ENCODE data around the gene SYNPO2.
A peak's percentile ranks its signal among the peaks of the same experiment; 100 is the strongest.
"Not testable (repeated sequence)": the region's sequence is repeated elsewhere in the genome, so short reads cannot be mapped to it uniquely, and the experiment has no call there.

The SYNPO2 gene

GRCh38 chr4:119038116-119038841 is 149.6 kb downstream of the SYNPO2 start:
- DNase-seq: no peak

DNA sequence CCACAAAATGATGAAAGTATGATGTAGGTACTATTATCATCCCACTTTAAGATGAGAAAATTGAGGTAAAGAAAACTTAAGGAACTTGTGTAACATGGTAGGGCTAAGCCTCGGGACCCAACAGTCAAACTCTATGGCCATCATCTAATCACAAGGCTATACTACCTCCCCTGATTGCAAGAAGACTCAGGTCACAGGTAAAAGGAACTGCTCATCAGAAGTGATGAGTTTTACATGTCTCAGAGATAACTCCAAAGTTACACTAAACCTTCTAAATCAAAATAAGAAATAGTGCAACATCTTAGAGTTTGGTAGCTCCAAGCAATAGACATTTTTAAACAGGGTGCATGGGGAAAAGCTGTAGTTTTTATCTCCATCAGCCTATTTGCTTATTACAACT is 150.5 kb downstream of the SYNPO2 start:
- no peak for DNase-seq

DNA sequence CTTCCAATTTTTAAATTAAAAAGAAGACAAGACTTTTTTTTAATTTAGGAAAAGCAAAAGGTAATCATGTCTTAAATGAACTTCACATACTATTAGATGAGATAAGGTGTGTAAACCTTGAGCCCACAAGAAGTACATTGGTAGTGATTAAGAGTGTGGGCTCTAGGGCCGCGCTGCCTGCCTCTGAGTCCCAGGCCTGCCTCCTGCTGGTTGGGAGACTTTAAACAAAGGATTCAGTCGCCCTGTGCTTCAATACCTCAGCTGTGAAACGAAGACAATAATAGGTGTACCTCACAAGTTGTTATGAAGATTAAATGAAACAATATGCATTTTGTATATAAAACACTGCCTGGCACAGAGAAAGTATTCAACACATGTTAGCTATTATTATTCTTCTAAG is 151.1 kb downstream of the SYNPO2 start:
- no peak for DNase-seq

DNA sequence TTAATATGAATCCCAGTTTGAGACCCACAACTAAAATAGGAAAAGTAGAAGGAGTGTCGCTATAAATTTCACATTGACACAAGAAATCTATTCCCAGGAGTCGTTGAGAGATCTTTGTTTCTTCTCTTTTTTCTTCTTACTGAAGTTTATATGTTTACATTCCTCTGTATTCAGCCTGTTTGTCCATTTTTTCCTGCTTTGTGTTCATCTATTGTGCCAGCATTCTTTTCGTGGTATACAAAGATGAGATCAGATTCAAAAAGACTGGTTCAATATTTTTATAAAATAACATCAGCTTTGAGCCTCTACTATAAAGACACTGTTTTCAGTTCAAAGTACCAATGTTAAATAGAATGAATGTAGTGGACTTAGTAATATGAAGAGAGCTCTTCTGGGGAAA is 151.6 kb downstream of the SYNPO2 start:
- no peak for DNase-seq

GRCh38 chr4:119040694-119041185 is 152.1 kb downstream of the SYNPO2 start:
- no peak for DNase-seq

GRCh38 chr4:119041396-119041795 is 152.7 kb downstream of the SYNPO2 start:
- DNase-seq: no peak

- DNase-seq: peak; percentile 73
These were observed 153.4 kb downstream of the SYNPO2 start for GRCh38 chr4:119041951-119042560.

DNA sequence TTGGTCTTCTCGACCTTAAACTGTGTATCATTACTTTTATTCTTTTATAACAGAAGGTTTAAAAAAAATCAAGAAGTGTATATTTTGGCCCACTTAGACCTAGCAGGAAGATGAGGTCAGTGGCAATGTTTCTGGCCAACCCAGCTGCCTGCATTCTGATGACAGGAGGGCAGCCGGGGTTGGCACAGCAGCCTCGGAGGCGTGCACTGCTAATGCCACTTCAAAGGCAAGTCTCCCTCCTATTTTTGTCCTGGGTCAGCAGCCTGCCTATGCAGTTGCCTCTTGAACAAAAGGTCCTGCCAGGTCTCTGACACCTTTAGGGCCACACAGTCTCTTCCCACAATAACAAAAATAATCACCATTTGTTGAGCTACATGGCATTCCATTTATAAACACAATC is 157.6 kb downstream of the SYNPO2 start:
- DNase-seq: no peak

DNA sequence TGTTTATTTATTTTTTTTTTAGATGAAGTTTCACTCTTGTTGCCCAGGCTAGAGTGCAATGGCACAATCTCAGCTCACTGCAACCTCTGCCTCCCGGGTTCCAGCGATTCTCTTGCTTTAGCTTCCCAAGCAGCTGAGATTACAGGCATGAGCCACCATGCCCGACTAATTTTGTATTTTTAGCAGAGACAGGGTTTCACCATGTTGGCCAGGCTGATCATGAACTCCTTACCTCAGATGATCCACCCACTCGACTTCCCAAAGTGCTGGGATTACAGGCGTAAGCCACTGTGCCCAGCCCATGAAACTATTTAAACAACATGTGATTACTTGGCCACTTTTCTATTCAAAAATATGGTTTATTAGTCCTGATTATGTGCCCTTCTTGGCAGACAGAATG is 158.4 kb downstream of the SYNPO2 start:
- not testable (repeated sequence) for DNase-seq

DNA sequence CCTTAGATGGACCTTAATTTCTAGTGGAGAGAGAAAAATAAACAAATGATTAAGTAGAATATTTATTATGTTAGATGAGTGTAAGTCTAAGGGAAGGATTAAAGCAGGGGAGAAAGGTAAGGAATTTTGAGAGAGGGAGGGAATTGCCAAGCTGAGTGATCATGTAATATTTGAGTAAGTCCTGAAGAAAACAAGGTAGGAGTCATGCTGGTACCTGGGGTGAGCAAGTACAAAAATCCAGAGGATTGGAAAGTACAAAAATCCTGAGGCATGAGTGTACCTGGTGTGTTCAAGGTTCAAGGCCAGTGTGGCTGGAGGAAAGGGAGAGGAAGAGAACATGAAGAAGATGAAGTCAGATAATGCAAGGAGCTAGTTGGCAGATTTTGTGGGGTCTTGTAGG is 159.8 kb downstream of the SYNPO2 start:
- no peak for DNase-seq

DNA sequence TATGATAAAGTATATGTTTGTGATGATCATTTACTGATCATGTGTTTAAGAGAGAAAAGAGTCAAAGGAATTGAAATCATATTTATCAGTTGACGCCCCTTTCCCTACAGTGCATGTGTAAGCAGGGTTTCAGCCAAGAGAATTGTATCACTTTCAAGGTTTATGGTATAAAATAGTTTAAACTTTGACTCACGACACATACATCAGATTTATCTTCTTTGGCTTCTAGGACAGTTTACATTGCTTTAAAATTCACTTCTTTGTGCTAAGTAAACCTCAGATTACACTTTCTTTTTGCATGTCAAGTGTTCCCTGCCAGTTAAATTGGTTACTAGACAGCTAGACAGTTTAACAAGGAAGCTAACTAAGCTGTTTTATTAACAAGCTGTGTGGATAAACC is 160.7 kb downstream of the SYNPO2 start:
- no peak for DNase-seq

DNA sequence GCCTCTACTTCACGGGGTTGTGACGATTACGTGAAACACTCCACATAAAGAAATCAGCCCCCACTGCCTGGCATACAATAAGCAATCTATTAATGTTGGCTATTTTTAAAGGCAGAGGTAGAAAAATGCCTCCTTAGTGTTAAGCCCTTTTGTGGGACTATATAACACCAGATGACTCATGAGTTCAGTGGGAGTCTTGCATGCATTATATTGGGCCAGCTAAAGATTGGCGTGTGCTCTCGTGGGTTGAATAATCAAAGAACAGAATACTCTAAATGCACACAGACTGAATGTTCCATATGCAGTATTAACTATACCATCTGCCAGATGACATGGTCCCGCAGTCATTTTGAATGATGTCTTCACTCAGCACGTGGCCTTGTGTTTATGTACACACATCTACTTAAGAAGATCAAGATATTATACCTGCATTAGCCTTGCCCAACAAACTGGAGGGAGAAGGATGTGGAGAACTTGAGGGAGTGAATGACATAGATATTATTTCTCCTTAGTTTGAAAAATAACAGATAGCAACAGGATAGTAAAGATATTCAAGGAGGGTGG is 162.0 kb downstream of the SYNPO2 start:
- DNase-seq: no peak

DNA sequence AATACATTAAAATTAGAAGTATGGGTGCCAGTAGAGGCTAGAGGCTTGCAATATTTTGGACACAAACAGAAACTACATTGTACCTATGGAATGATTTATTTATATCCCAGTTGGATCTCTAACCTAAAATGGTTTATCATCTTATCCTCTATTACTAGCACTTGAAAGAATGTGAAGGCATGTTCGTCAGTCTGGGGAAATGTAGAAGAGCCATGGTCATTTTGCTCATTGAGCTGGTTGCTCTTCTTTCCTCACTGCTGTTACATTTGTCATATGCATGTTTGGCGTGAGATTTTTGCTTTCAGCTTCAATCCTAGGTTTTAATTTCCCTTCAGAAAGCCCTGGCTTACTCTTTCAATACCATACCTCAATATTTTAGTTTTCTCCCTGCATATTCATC is 164.6 kb downstream of the SYNPO2 start:
- no peak for DNase-seq

GRCh38 chr4:119053997-119054396 is 165.3 kb downstream of the SYNPO2 start:
- no peak for DNase-seq

DNA sequence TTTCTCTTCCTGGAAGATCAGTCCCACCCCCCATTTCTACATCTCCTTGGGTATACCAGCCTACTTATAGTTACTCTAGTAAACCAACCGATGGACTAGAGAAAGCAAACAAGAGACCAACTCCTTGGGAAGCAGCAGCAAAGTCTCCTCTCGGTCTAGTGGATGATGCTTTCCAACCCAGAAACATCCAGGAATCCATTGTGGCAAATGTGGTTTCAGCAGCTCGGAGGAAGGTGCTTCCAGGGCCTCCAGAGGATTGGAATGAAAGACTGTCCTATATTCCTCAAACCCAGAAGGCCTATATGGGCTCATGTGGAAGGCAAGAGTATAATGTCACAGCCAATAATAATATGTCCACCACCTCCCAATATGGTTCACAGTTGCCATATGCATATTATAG is 168.8 kb downstream of the SYNPO2 start:
- no peak for DNase-seq

- no peak for DNase-seq
These were observed 170.6 kb downstream of the SYNPO2 start for GRCh38 chr4:119059221-119059620.

DNA sequence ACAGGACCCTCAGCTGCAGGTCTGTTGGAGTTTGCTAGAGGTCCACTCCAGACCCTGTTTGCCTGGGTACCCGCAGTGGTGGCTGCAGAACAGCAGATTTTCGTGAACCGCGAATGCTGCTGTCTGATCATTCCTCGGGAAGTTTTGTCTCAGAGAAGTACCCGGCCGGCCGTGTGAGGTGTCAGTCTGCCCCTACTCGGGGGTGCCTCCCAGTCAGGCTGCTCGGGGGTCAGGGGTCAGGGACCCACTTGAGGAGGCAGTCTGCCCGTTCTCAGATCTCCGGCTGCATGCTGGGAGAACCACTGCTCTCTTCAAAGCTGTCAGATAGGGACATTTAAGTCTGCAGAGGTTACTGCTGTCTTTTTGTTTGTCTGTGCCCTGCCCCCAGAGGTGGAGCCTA is 178.5 kb downstream of the SYNPO2 start:
- DNase-seq: not testable (repeated sequence)

GRCh38 chr4:119067670-119068360 is 179.2 kb downstream of the SYNPO2 start:
- not testable (repeated sequence) for DNase-seq

GRCh38 chr4:119068529-119068962 is 179.9 kb downstream of the SYNPO2 start:
- no peak for DNase-seq

DNA sequence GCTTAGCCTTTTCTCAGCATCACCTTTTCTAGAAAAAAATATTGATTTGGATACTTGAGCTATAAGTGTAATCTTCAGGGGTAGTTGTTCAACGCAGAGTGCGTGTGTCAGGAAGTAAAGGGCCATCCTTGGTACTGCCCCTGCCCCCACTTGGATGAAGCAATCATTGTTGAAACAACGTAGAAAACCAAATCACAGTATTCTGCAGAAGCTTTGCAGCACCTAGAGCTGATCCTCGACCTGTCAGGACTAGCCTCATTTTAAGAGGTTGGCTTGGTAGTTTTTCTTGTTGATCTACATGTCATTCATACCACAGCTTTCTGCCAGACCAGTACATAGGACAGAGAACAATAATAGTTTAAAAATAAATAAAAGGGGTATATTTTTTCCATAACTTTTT is 181.6 kb downstream of the SYNPO2 start:
- no peak for DNase-seq

DNA sequence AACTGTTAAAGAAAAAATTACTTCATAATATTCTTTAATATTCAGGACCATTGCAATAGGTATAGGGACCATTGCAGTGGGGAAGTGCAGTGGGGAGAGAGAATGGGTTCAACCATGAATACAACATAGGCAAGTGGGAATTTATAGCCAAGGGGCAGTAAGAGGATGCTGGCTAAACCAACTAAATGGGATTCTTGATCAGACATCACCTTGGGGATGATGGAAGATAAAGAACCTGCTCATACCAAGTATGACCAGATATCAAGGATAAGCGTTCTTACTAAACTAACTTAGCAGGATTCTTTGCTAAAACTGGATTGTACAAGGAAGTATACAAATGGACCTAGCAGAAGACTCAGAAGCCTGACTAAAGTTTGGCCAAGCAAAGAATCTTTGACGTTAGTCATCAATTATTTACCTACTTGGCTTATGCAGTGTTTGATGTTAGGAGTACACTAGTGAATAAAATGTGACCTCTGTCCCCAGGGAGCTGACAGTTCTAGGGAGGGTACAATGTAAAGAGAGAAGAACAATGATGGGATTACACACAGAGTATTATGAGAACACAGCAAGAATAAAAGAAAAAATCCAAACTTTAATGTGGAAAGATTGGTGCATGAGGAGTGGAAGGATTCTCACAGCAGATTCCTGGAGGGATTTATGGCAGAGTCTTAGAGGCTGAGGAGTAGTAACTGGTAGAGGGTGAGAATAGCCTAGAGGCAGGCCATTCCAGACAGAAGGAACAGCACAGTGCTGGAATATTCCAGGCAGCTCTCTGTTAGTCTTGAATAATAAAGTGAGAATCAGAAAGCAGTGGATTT is 192.3 kb downstream of the SYNPO2 start:
- no peak for DNase-seq

- DNase-seq: no peak
These were observed 192.8 kb downstream of the SYNPO2 start for GRCh38 chr4:119081542-119081859.

- DNase-seq: no peak
These were observed 193.3 kb downstream of the SYNPO2 start for GRCh38 chr4:119081943-119082342.

Data from CD4-positive, alpha-beta T cell treated with Interleukin-12 subunit alpha and Interleukin-12 subunit beta, for 1 hour (primary cell).